ENCODE data around the gene OR2C1. TPM values are rescaled to one million over a fixed set of nuclear protein-coding genes. Genes with fewer than 3 reads are reported as not detected.

Gene OR2C1
- total and polyA plus RNA-seq, 2 donors (not counting 1 experiment from before 2014, with no cell fraction given): 0.52 to 0.67 TPM

GRCh38 chr16:3346041-3346440 is 9.6 kb upstream of the OR2C1 start:
- no peak overlapping the region for H3K4me2 ChIP-seq (replicated peaks; ENCODE audit: low read depth, low read length, poor library complexity, severe bottlenecking)
- no peaks in the 10 kb centered on the region for H4K20me1 ChIP-seq (ENCODE audit: control insufficient read depth, insufficient read depth, low read length, poor library complexity, severe bottlenecking)
- Mint-ChIP-seq H3K4me1 (no peaks in the 10 kb centered on the region), H3K9me3 (ENCODE audit: insufficient read depth) (no peaks in the 10 kb centered on the region), H3K27me3 (no peaks in the 10 kb centered on the region), H3K27ac (no peak overlapping the region), H3K4me3 (no peak overlapping the region)
- intact Hi-C loops (cut with micrococcal nuclease): no loop called here
- H3K4me1 ChIP-seq (ENCODE audit: control insufficient read depth in 2 of 2, insufficient read depth in 2 of 2, low read length in 2 of 2): no peaks in the 10 kb centered on the region
- no peaks in the 10 kb centered on the region for H3K27me3 ChIP-seq (replicated peaks in 1 of 4; ENCODE audit: control extremely low read depth in 1 of 4, control insufficient read depth in 3 of 4, insufficient read depth in 4 of 4, low read length in 3 of 4)
- ChIA-PET POLR2A (no interaction called here), CTCF (no interaction called here)
- DNase-seq (no peak), ATAC-seq (ENCODE audit: low read depth) (no peak)
- H2AFZ ChIP-seq (ENCODE audit: insufficient read depth, low read depth, low read length, poor library complexity, severe bottlenecking): no peak overlapping the region
- no peaks in the 10 kb centered on the region for H3K36me3 ChIP-seq (replicated peaks in 1 of 2; ENCODE audit: control extremely low read depth in 1 of 2, control insufficient read depth in 1 of 2, extremely low read depth in 1 of 2, insufficient read depth in 2 of 2, low read length in 1 of 2)
- H3K27ac ChIP-seq (ENCODE audit: low read length in 2 of 2): no peak overlapping the region
- H3K4me3 ChIP-seq (ENCODE audit: control extremely low read depth in 1 of 5, extremely low read depth in 1 of 5, insufficient read depth in 1 of 5, low read depth in 2 of 5, low read length in 4 of 5): no peak overlapping the region
- WGBS (ENCODE audit: insufficient coverage): 88% methylated on average over 1 of the region's 2 CpGs
- no peak overlapping the region for H3K9ac ChIP-seq (ENCODE audit: low read length)
- no peaks in the 10 kb centered on the region for H3K79me2 ChIP-seq (ENCODE audit: control insufficient read depth, insufficient read depth, low read length)
- TF ChIP-seq CTCF (IDR thresholded peaks at IDR 0.05) (no peak), EZH2 (IDR thresholded peaks at IDR 0.05; ENCODE audit: borderline replicate concordance, insufficient read depth, low read depth, low read length, poor library complexity, severe bottlenecking) (no peak)
- peaks cover 0 to 6% (median 2%) of the 10 kb centered on the region in 3 donors for H3K9me3 ChIP-seq (ENCODE audit: control extremely low read depth in 1 of 3, control insufficient read depth in 2 of 3, insufficient read depth in 1 of 3, low read length in 2 of 3)

- no CpG with 5 or more reads among the region's 10 CpGs for WGBS (ENCODE audit: insufficient coverage)
- H3K4me1 Mint-ChIP-seq: no peaks in the 10 kb centered on the region
These were observed 8.1 kb upstream of the OR2C1 start for GRCh38 chr16:3347586-3347985.

More at GRCh38 chr16:3347586-3347985, 8.1 kb upstream of the OR2C1 start:
- no peak for TF ChIP-seq EZH2 (IDR thresholded peaks at IDR 0.05; ENCODE audit: borderline replicate concordance, insufficient read depth, low read depth, low read length, poor library complexity, severe bottlenecking)
- no peak for TF ChIP-seq CTCF (IDR thresholded peaks at IDR 0.05)
- Histone ChIP-seq H3K9me3 (ENCODE audit: control extremely low read depth in 1 of 3, control insufficient read depth in 2 of 3, insufficient read depth in 1 of 3, low read length in 2 of 3) (peaks cover 0 to 3% (median 2%) of the 10 kb centered on the region in 3 donors), H2AFZ (ENCODE audit: insufficient read depth, low read depth, low read length, poor library complexity, severe bottlenecking) (no peak overlapping the region), H3K79me2 (ENCODE audit: control insufficient read depth, insufficient read depth, low read length) (no peaks in the 10 kb centered on the region), H3K27me3 (replicated peaks in 1 of 4; ENCODE audit: control extremely low read depth in 1 of 4, control insufficient read depth in 3 of 4, insufficient read depth in 4 of 4, low read length in 3 of 4) (no peaks in the 10 kb centered on the region), H3K9ac (ENCODE audit: low read length) (no peak overlapping the region), H3K4me2 (replicated peaks; ENCODE audit: low read depth, low read length, poor library complexity, severe bottlenecking) (no peak overlapping the region), H3K36me3 (replicated peaks in 1 of 2; ENCODE audit: control extremely low read depth in 1 of 2, control insufficient read depth in 1 of 2, extremely low read depth in 1 of 2, insufficient read depth in 2 of 2, low read length in 1 of 2) (no peaks in the 10 kb centered on the region), H3K4me3 (ENCODE audit: control extremely low read depth in 1 of 5, extremely low read depth in 1 of 5, insufficient read depth in 1 of 5, low read depth in 2 of 5, low read length in 4 of 5) (no peak overlapping the region), H3K27ac (ENCODE audit: low read length in 2 of 2) (no peak overlapping the region), H3K4me1 (ENCODE audit: control insufficient read depth in 2 of 2, insufficient read depth in 2 of 2, low read length in 2 of 2) (no peaks in the 10 kb centered on the region), H4K20me1 (ENCODE audit: control insufficient read depth, insufficient read depth, low read length, poor library complexity, severe bottlenecking) (no peaks in the 10 kb centered on the region)
- POLR2A ChIA-PET: no interaction called here
- H3K9me3 Mint-ChIP-seq (ENCODE audit: insufficient read depth): no peaks in the 10 kb centered on the region
- no peak for ATAC-seq (ENCODE audit: low read depth)
- CTCF ChIA-PET: no interaction called here
- no peak for DNase-seq
- no peaks in the 10 kb centered on the region for H3K27me3 Mint-ChIP-seq
- no peak overlapping the region for H3K4me3 Mint-ChIP-seq
- intact Hi-C loops (cut with micrococcal nuclease): no loop called here
- no peak overlapping the region for H3K27ac Mint-ChIP-seq

All from B cell (primary cell).